Adrenal gland (tissue), 5 donors: ENCODE data around the gene MCRIP1.

Experiments
- POLR2A ChIP-seq, 2 donors: fragments of 450-650 bp; IDR thresholded peaks; one replicate each; pipeline ENCODE4 v1.6.1; 2017; ENCODE audit warnings: antibody characterized with exemption in 2 of 2, mild to moderate bottlenecking in 2 of 2, moderate library complexity in 1 of 2
- TF ChIP-seq, protein P1 (sequence below), 6 experiments: fragments of 450-650 bp in 4 of 6; fragments of 200-600 bp in 2 of 6; sonication (generic) in 1 of 6; IDR thresholded peaks; 1 replicate in 5 of 6; 2 replicates in 1 of 6; pipeline versions ENCODE4 v1.5.1 to v1.8.0; 2016 to 2021; ENCODE audit warnings: antibody characterized with exemption in 6 of 6, mild to moderate bottlenecking in 2 of 6, moderate library complexity in 1 of 6
- donor health status: DM: no; HTN: no; CAD: no.

DNA sequence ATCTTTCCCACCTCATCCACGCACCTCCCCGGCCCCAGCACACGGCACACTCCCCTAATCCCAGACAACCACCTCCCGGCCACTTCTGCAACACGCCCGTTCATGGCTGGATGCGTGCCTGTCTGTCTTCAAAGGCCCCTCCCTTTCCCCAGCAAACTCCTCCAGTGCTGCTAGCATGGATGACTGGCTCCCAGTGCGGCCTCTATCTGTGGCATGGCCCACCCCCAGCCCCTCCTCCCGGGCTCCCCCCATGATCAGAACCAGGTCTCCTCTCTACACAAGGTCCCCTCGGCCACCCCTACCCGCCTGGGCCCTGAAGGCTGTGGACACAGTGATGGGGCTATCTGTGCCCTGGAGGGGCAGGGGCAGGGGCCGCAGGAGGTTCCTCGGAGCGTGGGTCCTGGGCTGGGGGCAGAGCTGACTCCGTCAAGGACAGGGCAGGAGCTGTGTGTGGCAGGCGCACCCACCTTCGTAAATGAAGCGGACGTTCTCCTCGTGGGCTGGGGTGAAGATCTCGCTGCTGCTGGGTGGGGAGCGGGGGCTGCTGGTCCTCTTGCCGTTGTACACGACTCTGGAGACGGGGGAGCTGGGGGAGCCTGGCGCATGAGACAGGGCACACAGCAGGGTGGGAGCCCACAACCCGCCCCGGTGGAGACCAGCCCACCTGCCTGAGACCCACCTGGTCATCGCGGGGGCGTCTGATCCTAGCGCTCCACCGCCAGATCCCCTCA, 9.1 kb downstream of the MCRIP1 start:
- TF ChIP-seq POLR2A (IDR thresholded peaks at IDR 0.05) = no peak
- TF ChIP-seq, protein P1, sequence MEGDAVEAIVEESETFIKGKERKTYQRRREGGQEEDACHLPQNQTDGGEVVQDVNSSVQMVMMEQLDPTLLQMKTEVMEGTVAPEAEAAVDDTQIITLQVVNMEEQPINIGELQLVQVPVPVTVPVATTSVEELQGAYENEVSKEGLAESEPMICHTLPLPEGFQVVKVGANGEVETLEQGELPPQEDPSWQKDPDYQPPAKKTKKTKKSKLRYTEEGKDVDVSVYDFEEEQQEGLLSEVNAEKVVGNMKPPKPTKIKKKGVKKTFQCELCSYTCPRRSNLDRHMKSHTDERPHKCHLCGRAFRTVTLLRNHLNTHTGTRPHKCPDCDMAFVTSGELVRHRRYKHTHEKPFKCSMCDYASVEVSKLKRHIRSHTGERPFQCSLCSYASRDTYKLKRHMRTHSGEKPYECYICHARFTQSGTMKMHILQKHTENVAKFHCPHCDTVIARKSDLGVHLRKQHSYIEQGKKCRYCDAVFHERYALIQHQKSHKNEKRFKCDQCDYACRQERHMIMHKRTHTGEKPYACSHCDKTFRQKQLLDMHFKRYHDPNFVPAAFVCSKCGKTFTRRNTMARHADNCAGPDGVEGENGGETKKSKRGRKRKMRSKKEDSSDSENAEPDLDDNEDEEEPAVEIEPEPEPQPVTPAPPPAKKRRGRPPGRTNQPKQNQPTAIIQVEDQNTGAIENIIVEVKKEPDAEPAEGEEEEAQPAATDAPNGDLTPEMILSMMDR (IDR thresholded peaks at IDR 0.05) = no peak
